ENCODE results near the gene LRP3. TPM values are rescaled to one million over a fixed set of nuclear protein-coding genes. Genes with fewer than 3 reads are reported as not detected.

The LRP3 gene
- total RNA-seq, 1 experiment from 2014 or later, result 39.4 TPM

DNA sequence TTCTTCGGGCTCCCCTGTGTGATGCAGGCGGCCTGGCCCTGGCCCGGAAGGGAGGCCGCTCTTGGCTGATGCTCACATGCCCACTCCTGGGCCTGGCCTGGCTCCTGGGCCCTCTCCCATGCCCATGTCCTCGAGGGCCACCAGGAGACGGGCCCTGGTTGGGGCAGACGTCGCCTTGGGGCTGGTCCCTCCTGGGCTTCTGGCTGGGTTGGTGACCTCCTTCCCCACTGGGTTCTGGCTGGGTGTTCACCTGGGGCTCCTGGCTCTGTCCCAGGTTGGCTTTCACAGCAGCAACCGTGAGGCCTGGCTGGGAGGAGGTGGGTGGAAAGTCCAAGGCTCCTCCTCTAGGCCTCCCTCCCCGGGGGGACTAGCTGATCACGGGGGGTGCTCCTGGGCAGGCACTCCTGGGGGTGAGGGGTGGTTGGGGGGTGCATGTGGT lies 47.0 kb downstream of the LRP3 start:
- intact Hi-C loops (cut with micrococcal nuclease; ENCODE audit: unreplicated experiment), result loop anchor here (5.0 kb wide), 1 partner anchor 531 kb away; no protein-coding TSS in a partner anchor
- Histone ChIP-seq H3K9me3 (ENCODE audit: low read depth, low read length, poor library complexity, severe bottlenecking) (no peaks in the 10 kb centered on the region), H3K27me3 (replicated peaks; ENCODE audit: insufficient read depth, low read depth, low read length, poor library complexity) (no peaks in the 10 kb centered on the region), H3K27ac (ENCODE audit: low read depth, low read length, poor library complexity, severe bottlenecking) (no peak overlapping the region), H3K4me1 (ENCODE audit: insufficient read depth, low read length, poor library complexity, severe bottlenecking) (no peaks in the 10 kb centered on the region), H3K4me3 (ENCODE audit: low read depth, low read length, poor library complexity, severe bottlenecking) (no peak overlapping the region), H3K36me3 (ENCODE audit: insufficient read depth, low read length, poor library complexity, severe bottlenecking) (no peaks in the 10 kb centered on the region)
- ChIA-PET POLR2A (ENCODE audit: low non-redundant PET) (no interaction called here), CTCF (interaction anchor here (0.6 to 0.9 kb wide), 3 partner anchors 168 to 537 kb away, joined by 3 to 8 read pairs (median 7); no protein-coding TSS in a partner anchor)
- no peak for TF ChIP-seq EZH2 (IDR thresholded peaks at IDR 0.05; ENCODE audit: borderline replicate concordance, low read depth, low read length, poor library complexity, severe bottlenecking)
- TF ChIP-seq, protein P1, sequence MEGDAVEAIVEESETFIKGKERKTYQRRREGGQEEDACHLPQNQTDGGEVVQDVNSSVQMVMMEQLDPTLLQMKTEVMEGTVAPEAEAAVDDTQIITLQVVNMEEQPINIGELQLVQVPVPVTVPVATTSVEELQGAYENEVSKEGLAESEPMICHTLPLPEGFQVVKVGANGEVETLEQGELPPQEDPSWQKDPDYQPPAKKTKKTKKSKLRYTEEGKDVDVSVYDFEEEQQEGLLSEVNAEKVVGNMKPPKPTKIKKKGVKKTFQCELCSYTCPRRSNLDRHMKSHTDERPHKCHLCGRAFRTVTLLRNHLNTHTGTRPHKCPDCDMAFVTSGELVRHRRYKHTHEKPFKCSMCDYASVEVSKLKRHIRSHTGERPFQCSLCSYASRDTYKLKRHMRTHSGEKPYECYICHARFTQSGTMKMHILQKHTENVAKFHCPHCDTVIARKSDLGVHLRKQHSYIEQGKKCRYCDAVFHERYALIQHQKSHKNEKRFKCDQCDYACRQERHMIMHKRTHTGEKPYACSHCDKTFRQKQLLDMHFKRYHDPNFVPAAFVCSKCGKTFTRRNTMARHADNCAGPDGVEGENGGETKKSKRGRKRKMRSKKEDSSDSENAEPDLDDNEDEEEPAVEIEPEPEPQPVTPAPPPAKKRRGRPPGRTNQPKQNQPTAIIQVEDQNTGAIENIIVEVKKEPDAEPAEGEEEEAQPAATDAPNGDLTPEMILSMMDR (conservative IDR thresholded peaks at IDR 0.05; ENCODE audit: low read depth, low read length), result no peak
- no peak for DNase-seq (ENCODE audit: low spot score)
- BruUV-seq (replicated peaks), result no TSS peak

DNA sequence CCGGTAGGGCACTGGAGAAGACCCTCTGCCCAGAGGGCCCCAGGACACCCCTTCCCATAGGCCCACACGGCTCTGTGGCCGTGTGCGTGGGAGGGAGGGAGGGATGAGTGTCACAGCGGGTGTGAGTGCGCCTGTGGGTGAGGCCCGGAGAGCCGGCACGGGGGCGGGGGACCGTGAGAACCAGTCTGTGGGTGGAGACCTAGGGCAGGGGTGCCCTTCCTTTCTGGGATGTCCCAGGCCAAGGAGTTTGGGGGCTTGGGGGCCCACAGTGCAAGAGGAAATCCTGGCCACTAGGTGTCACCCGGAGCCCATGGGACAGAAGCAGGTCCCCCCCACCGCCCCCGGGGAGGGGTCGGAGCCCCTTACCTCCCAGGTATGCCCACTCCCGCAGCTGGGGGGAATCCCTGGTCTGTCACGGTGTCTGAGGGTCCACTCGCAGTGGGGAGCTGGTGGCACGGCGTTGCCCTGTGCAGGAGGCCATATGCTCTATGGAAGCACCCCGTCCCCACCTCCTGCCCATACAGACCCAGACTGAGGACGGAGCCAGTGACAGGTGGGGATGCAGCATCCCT lies 47.5 kb downstream of the LRP3 start:
- POLR2A ChIA-PET (ENCODE audit: low non-redundant PET), result no interaction called here
- CTCF ChIA-PET, result interaction anchor here (0.6 to 0.9 kb wide), 5 partner anchors 165 to 536 kb away, joined by 3 to 8 read pairs (median 5); no protein-coding TSS in a partner anchor
- intact Hi-C loops (cut with micrococcal nuclease; ENCODE audit: unreplicated experiment), result loop anchor here (2.0 to 5.0 kb wide), 2 partner anchors 165 to 531 kb away; no protein-coding TSS in a partner anchor
- no peak for DNase-seq (ENCODE audit: low spot score)
- Histone ChIP-seq H3K27ac (ENCODE audit: low read depth, low read length, poor library complexity, severe bottlenecking) (no peak overlapping the region), H3K4me3 (ENCODE audit: low read depth, low read length, poor library complexity, severe bottlenecking) (no peak overlapping the region), H3K9me3 (ENCODE audit: low read depth, low read length, poor library complexity, severe bottlenecking) (no peaks in the 10 kb centered on the region), H3K27me3 (replicated peaks; ENCODE audit: insufficient read depth, low read depth, low read length, poor library complexity) (no peaks in the 10 kb centered on the region), H3K36me3 (ENCODE audit: insufficient read depth, low read length, poor library complexity, severe bottlenecking) (no peaks in the 10 kb centered on the region), H3K4me1 (ENCODE audit: insufficient read depth, low read length, poor library complexity, severe bottlenecking) (no peaks in the 10 kb centered on the region)
- TF ChIP-seq, protein P1 (conservative IDR thresholded peaks at IDR 0.05; ENCODE audit: low read depth, low read length), result peak; percentile 76
- no peak for TF ChIP-seq EZH2 (IDR thresholded peaks at IDR 0.05; ENCODE audit: borderline replicate concordance, low read depth, low read length, poor library complexity, severe bottlenecking)
- no TSS peak for BruUV-seq (replicated peaks)

DNA sequence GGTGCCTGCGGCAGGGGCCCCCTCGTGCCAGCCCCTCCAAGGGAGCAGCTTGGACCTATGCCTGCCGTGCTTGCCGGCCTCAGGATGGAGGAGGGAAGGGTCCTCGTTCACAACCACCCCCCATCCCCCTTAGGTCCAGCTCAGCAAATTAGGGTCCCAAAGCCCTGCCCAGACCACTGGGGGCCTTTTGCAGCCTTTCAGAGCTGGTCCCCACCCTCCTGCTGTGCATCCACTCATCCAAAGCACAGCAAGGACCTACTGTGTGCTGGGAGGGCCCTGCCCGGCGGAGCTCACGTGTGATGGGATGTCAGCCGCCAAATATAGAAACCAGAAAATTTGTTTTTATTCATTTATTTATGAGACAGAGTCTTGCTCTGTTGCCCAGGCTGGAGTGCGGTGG lies 48.0 kb downstream of the LRP3 start:
- ChIA-PET POLR2A (ENCODE audit: low non-redundant PET) (no interaction called here), CTCF (interaction anchor here (0.5 to 0.9 kb wide), 3 partner anchors 130 to 188 kb away, joined by 3 to 5 read pairs (median 3); no protein-coding TSS in a partner anchor)
- no peak for DNase-seq (ENCODE audit: low spot score)
- TF ChIP-seq, protein P1 (conservative IDR thresholded peaks at IDR 0.05; ENCODE audit: low read depth, low read length), result no peak
- intact Hi-C loops (cut with micrococcal nuclease; ENCODE audit: unreplicated experiment), result loop anchor here (2.0 to 5.0 kb wide), 2 partner anchors 165 to 530 kb away; no protein-coding TSS in a partner anchor
- no peaks in the 10 kb centered on the region for H3K9me3 ChIP-seq (ENCODE audit: low read depth, low read length, poor library complexity, severe bottlenecking)
- H3K36me3 ChIP-seq (ENCODE audit: insufficient read depth, low read length, poor library complexity, severe bottlenecking), result no peaks in the 10 kb centered on the region
- H3K27ac ChIP-seq (ENCODE audit: low read depth, low read length, poor library complexity, severe bottlenecking), result no peak overlapping the region
- no peaks in the 10 kb centered on the region for H3K4me1 ChIP-seq (ENCODE audit: insufficient read depth, low read length, poor library complexity, severe bottlenecking)
- H3K4me3 ChIP-seq (ENCODE audit: low read depth, low read length, poor library complexity, severe bottlenecking), result no peak overlapping the region
- no TSS peak for BruUV-seq (replicated peaks)
- H3K27me3 ChIP-seq (replicated peaks; ENCODE audit: insufficient read depth, low read depth, low read length, poor library complexity), result no peaks in the 10 kb centered on the region

Data from A673 (cell line).